Ovary (tissue), 9 donors: ENCODE data around the gene MAN2A2. TPM values are rescaled to one million over a fixed set of nuclear protein-coding genes. Genes with fewer than 3 reads are reported as not detected.

Experiments
- DNase-seq, 5 donors: peaks; one replicate each; pipeline ENCODE4 v3.0.0-alpha.2; 2019 to 2020
- H3K27ac ChIP-seq, 2 donors: fragments of 200-600 bp; one replicate each; pipeline versions ENCODE4 v1.5.1 to v1.8.0; 2019 to 2022
- H3K27me3 ChIP-seq: fragments of 200-600 bp; one replicate; pipeline ENCODE4 v1.8.0; 2022
- H3K36me3 ChIP-seq: fragments of 200-600 bp; sonication (generic); one replicate; pipeline ENCODE4 v1.5.1; 2019
- H3K4me1 ChIP-seq: one replicate; pipeline ENCODE4 v1.8.1; 2013; ENCODE audit warnings: mild to moderate bottlenecking, moderate library complexity; ENCODE audit not compliant: insufficient read depth
- H3K4me3 ChIP-seq: fragments of 200-600 bp; sonication (generic); one replicate; pipeline ENCODE4 v1.5.1; 2017
- H3K9me3 ChIP-seq, 2 donors: fragments of 200-600 bp in 1 of 2; sonication (generic) in 1 of 2; one replicate each; pipeline versions ENCODE4 v1.5.1 to v1.8.1; 2013 to 2019; ENCODE audit warnings: mild to moderate bottlenecking in 1 of 2, moderate library complexity in 1 of 2
- CTCF ChIP-seq, 3 donors: fragments of 450-650 bp in 2 of 3; fragments of 200-600 bp in 1 of 3; IDR thresholded peaks; one replicate each; pipeline versions ENCODE4 v1.5.1 to v1.8.0; 2016 to 2022; ENCODE audit warnings: antibody characterized with exemption in 3 of 3, mild to moderate bottlenecking in 1 of 3
- EP300 ChIP-seq: sonication (generic); formaldehyde crosslinking; IDR thresholded peaks from one replicate; pipeline ENCODE4 v1.6.1; 2017; ENCODE audit warnings: antibody characterized with exemption
- POLR2A ChIP-seq: fragments of 450-650 bp; IDR thresholded peaks from one replicate; pipeline ENCODE4 v1.6.1; 2017; ENCODE audit warnings: antibody characterized with exemption, mild to moderate bottlenecking, moderate library complexity
- WGBS, 3 donors: extraction: QIAGEN DNeasy Blood & Tissue Kit in 1 of 3; methylation state at CpG; one replicate each; pipeline versions ENCODE4 v1.1.5 to v1.1.7; 2013 to 2017; 5-methylcytosine and 5-hydroxymethylcytosine counted together
- intact Hi-C, 4 donors: fragments of 100-400 bp; cut with DNase I; formaldehyde crosslinking; loops; one replicate each; pipeline versions ENCODE4 v1.11.0 to v1.15.1; 2022 to 2023
- polyA plus RNA-seq, 2 donors: library from polyadenylated mRNA; stranded (reverse); fragments of 200-250 nt in 1 of 2; fragments of 350-450 nt in 1 of 2; fragmentation: Illumina TruSeq in 1 of 2; extraction: RNeasy Lipid Tissue Mini Kit (QIAGEN cat#74804) in 1 of 2; gene quantifications; one replicate each; pipeline ENCODE4 v1.2.3, GENCODE V29; 2013 to 2014
- total RNA-seq, 7 donors: library from RNA; depleted of rRNA in 2 of 7; stranded (reverse); fragments of >200 nt in 2 of 7; fragmentation: NEBNext Ultra II Directional in 3 of 7; extraction: Animal tissue kit (Norgen Biotek cat#: 25700) in 3 of 7; gene quantifications; one replicate each; pipeline versions ENCODE4 v1.1.0 to v1.2.4, GENCODE V29; 2016 to 2023
- donor health status: DM: no; HTN: no; CAD: no; lungs with moderate emphysema.
- donor health status: DM: no; HTN: no; CAD: no.
- donor health status: Bipolar disorder and iron deficiency.
- donor health status: DM: yes; HTN: yes; CAD: no.
- donor health status: DM: no; HTN: no; CAD: no.
- donor health status: DM: yes; HTN: yes; CAD: no.

The MAN2A2 gene
- total and polyA plus RNA-seq, 9 donors: 25.3 to 66.5 (median 31.2) TPM

GRCh38 chr15:90865702-90866101, 37.4 kb upstream of the MAN2A2 start:
- intact Hi-C loops: no loop called here
- WGBS, 3 donors: 66 to 75% (median 72%) methylated on average over 4 of the region's 4 CpGs
- H3K27me3 ChIP-seq: no peaks in the 10 kb centered on the region

GRCh38 chr15:90866161-90866715, 36.9 kb upstream of the MAN2A2 start:
- H3K27me3 ChIP-seq: no peaks in the 10 kb centered on the region

More at GRCh38 chr15:90865702-90866101, 37.4 kb upstream of the MAN2A2 start:
- TF ChIP-seq EP300 (no peak), CTCF (IDR thresholded peaks at IDR 0.05) (no peak), POLR2A (no peak)
- H3K9me3 ChIP-seq: no peaks in the 10 kb centered on the region
- H3K4me1 ChIP-seq: peaks cover 4% of the 10 kb centered on the region
- no peaks in the 10 kb centered on the region for H3K36me3 ChIP-seq
- no peak overlapping the region for H3K4me3 ChIP-seq
- H3K27ac ChIP-seq: no peak overlapping the region
- no peak for DNase-seq

GRCh38 chr15:90866800-90867199, 36.3 kb upstream of the MAN2A2 start:
- Histone ChIP-seq H3K9me3 (no peaks in the 10 kb centered on the region), H3K36me3 (no peaks in the 10 kb centered on the region), H3K4me1 (peaks cover 5% of the 10 kb centered on the region), H3K4me3 (no peak overlapping the region), H3K27me3 (no peaks in the 10 kb centered on the region), H3K27ac (no peak overlapping the region)
- intact Hi-C loops: no loop called here
- TF ChIP-seq CTCF (IDR thresholded peaks at IDR 0.05) (no peak), EP300 (no peak), POLR2A (no peak)
- 74 to 77% (median 75%) methylated on average over 3 of the region's 3 CpGs for WGBS, 3 donors
- DNase-seq: no peak

More at GRCh38 chr15:90866161-90866715, 36.9 kb upstream of the MAN2A2 start:
- WGBS, 3 donors: 30 to 44% (median 33%) methylated on average over 16 of the region's 16 CpGs
- H3K4me3 ChIP-seq: no peak overlapping the region
- TF ChIP-seq CTCF (IDR thresholded peaks at IDR 0.05) (no peak), EP300 (no peak), POLR2A (no peak)
- intact Hi-C loops: no loop called here
- H3K4me1 ChIP-seq: peaks cover 5% of the 10 kb centered on the region
- H3K9me3 ChIP-seq: no peaks in the 10 kb centered on the region
- H3K36me3 ChIP-seq: no peaks in the 10 kb centered on the region
- DNase-seq: no peak
- no peak overlapping the region for H3K27ac ChIP-seq

GRCh38 chr15:90868261-90868689, 34.8 kb upstream of the MAN2A2 start, which contains the start of gene FURIN:
TSS of gene FURIN (plus strand) at chr15:90868588. CDS start at chr15:90875741, 7,153 bp downstream.
- no peak for DNase-seq
- Histone ChIP-seq H3K27ac (no peak within 1 kb of the TSS), H3K9me3 (no peaks in the 10 kb centered on the region), H3K27me3 (no peaks in the 10 kb centered on the region), H3K4me1 (peaks cover 13% of the 10 kb centered on the region), H3K36me3 (no peaks in the 10 kb centered on the region), H3K4me3 (no peak within 1 kb of the TSS)
- intact Hi-C loops: no loop called here
- TF ChIP-seq POLR2A (no peak), CTCF (IDR thresholded peaks at IDR 0.05) (no peak), EP300 (no peak)
- 94 to 96% (median 95%) methylated on average over 6 of the region's 6 CpGs for WGBS, 3 donors
